Measurements from ENCODE around the gene PXN.

PXN gene

GRCh38 chr12:120175062-120175461, 90.5 kb downstream of the PXN start:
- Histone ChIP-seq H3K27me3 (ENCODE audit: insufficient read depth, poor library complexity, severe bottlenecking) (no peaks in the 10 kb centered on the region), H3K27ac (replicated peaks) (no peak overlapping the region), H3K4me3 (replicated peaks; ENCODE audit: insufficient read depth, low read length) (no peak overlapping the region)
- DNase-seq (ENCODE audit: low read depth in 1 of 2, low spot score in 1 of 2): no peak
- no peak for TF ChIP-seq SPI1 (IDR thresholded peaks at IDR 0.05; ENCODE audit: borderline replicate concordance, low read depth)
- TF ChIP-seq, protein P1, sequence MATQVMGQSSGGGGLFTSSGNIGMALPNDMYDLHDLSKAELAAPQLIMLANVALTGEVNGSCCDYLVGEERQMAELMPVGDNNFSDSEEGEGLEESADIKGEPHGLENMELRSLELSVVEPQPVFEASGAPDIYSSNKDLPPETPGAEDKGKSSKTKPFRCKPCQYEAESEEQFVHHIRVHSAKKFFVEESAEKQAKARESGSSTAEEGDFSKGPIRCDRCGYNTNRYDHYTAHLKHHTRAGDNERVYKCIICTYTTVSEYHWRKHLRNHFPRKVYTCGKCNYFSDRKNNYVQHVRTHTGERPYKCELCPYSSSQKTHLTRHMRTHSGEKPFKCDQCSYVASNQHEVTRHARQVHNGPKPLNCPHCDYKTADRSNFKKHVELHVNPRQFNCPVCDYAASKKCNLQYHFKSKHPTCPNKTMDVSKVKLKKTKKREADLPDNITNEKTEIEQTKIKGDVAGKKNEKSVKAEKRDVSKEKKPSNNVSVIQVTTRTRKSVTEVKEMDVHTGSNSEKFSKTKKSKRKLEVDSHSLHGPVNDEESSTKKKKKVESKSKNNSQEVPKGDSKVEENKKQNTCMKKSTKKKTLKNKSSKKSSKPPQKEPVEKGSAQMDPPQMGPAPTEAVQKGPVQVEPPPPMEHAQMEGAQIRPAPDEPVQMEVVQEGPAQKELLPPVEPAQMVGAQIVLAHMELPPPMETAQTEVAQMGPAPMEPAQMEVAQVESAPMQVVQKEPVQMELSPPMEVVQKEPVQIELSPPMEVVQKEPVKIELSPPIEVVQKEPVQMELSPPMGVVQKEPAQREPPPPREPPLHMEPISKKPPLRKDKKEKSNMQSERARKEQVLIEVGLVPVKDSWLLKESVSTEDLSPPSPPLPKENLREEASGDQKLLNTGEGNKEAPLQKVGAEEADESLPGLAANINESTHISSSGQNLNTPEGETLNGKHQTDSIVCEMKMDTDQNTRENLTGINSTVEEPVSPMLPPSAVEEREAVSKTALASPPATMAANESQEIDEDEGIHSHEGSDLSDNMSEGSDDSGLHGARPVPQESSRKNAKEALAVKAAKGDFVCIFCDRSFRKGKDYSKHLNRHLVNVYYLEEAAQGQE (IDR thresholded peaks at IDR 0.05; ENCODE audit: insufficient replicate concordance, low read depth): no peak
- TF ChIP-seq POLR2AphosphoS5 (IDR thresholded peaks at IDR 0.05; ENCODE audit: low read depth): no peak
- TF ChIP-seq, protein P2, sequence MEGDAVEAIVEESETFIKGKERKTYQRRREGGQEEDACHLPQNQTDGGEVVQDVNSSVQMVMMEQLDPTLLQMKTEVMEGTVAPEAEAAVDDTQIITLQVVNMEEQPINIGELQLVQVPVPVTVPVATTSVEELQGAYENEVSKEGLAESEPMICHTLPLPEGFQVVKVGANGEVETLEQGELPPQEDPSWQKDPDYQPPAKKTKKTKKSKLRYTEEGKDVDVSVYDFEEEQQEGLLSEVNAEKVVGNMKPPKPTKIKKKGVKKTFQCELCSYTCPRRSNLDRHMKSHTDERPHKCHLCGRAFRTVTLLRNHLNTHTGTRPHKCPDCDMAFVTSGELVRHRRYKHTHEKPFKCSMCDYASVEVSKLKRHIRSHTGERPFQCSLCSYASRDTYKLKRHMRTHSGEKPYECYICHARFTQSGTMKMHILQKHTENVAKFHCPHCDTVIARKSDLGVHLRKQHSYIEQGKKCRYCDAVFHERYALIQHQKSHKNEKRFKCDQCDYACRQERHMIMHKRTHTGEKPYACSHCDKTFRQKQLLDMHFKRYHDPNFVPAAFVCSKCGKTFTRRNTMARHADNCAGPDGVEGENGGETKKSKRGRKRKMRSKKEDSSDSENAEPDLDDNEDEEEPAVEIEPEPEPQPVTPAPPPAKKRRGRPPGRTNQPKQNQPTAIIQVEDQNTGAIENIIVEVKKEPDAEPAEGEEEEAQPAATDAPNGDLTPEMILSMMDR (IDR thresholded peaks at IDR 0.05; ENCODE audit: insufficient read depth, low read length): no peak
- no peak for TF ChIP-seq GABPA (IDR thresholded peaks at IDR 0.05; ENCODE audit: low read depth)

DNA sequence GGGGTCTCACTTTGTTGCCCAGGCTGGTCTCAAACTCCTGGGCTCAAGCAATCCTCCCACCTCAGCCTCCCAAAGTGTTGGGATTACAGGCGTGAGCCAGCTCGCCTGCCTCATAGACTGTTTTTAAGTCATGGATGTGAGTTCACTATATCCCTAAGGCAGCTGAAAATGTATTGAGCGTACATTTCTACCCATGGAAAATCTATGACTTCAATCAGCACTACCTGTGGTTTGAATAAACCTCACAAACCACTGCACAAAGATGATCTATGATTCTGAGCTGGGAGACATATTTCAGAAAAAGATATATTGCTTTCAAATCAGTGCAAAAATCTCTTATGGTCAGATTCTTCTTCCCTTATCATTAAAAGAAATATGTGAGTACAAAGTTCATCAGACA, 93.5 kb downstream of the PXN start:
- no peaks in the 10 kb centered on the region for H3K27me3 ChIP-seq (ENCODE audit: insufficient read depth, poor library complexity, severe bottlenecking)
- H3K27ac ChIP-seq (replicated peaks): no peak overlapping the region
- H3K4me3 ChIP-seq (replicated peaks; ENCODE audit: insufficient read depth, low read length): no peak overlapping the region
- TF ChIP-seq SPI1 (IDR thresholded peaks at IDR 0.05; ENCODE audit: borderline replicate concordance, low read depth): no peak
- no peak for DNase-seq (ENCODE audit: low read depth in 1 of 2, low spot score in 1 of 2)

- H3K27ac ChIP-seq (replicated peaks): no peak overlapping the region
- no peak for DNase-seq (ENCODE audit: low read depth in 1 of 2, low spot score in 1 of 2)
- TF ChIP-seq, protein P2 (IDR thresholded peaks at IDR 0.05; ENCODE audit: insufficient read depth, low read length): no peak
- TF ChIP-seq POLR2AphosphoS5 (IDR thresholded peaks at IDR 0.05; ENCODE audit: low read depth): no peak
- no peak for TF ChIP-seq GABPA (IDR thresholded peaks at IDR 0.05; ENCODE audit: low read depth)
- TF ChIP-seq, protein P1 (IDR thresholded peaks at IDR 0.05; ENCODE audit: insufficient replicate concordance, low read depth): no peak
- TF ChIP-seq SPI1 (IDR thresholded peaks at IDR 0.05; ENCODE audit: borderline replicate concordance, low read depth): no peak
- no peak overlapping the region for H3K4me3 ChIP-seq (replicated peaks; ENCODE audit: insufficient read depth, low read length)
- H3K27me3 ChIP-seq (ENCODE audit: insufficient read depth, poor library complexity, severe bottlenecking): no peaks in the 10 kb centered on the region
These were observed 94.9 kb downstream of the PXN start for GRCh38 chr12:120170631-120171030.

DNA sequence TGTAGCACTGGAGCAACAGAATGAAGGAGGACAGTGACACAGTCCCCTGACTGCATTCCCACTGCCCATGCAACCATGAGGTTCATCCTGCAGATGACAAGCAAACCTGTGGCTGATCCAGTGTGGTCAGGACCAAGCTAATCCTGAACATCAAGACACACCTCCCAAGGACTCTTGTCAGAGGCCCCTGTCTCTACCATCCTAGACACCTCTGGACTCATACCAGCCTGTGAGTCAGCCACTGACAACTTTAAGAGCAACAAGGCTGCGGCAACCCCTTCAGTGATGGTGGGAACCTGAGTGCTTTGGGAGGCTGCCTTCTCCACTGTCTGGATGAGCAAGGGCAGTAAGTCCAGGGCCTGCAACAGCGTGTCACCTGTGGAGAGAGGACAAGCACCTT, 95.6 kb downstream of the PXN start:
- no peak overlapping the region for H3K4me3 ChIP-seq (replicated peaks; ENCODE audit: insufficient read depth, low read length)
- DNase-seq (ENCODE audit: low read depth in 1 of 2, low spot score in 1 of 2): no peak
- TF ChIP-seq, protein P2 (IDR thresholded peaks at IDR 0.05; ENCODE audit: insufficient read depth, low read length): no peak
- no peak for TF ChIP-seq GABPA (IDR thresholded peaks at IDR 0.05; ENCODE audit: low read depth)
- TF ChIP-seq SPI1 (IDR thresholded peaks at IDR 0.05; ENCODE audit: borderline replicate concordance, low read depth): no peak
- no peak for TF ChIP-seq POLR2AphosphoS5 (IDR thresholded peaks at IDR 0.05; ENCODE audit: low read depth)
- TF ChIP-seq, protein P1 (IDR thresholded peaks at IDR 0.05; ENCODE audit: insufficient replicate concordance, low read depth): no peak
- no peak overlapping the region for H3K27ac ChIP-seq (replicated peaks)
- no peaks in the 10 kb centered on the region for H3K27me3 ChIP-seq (ENCODE audit: insufficient read depth, poor library complexity, severe bottlenecking)
